ENCODE results near the gene LAMB4. TPM values are rescaled to one million over a fixed set of nuclear protein-coding genes. Genes with fewer than 3 reads are reported as not detected.
A peak's percentile ranks its signal among the peaks of the same experiment; 100 is the strongest.

Gene LAMB4
- total and polyA plus RNA-seq, 12 donors: 0.15 to 0.69 (median 0.25) TPM; not detected in 3

DNA sequence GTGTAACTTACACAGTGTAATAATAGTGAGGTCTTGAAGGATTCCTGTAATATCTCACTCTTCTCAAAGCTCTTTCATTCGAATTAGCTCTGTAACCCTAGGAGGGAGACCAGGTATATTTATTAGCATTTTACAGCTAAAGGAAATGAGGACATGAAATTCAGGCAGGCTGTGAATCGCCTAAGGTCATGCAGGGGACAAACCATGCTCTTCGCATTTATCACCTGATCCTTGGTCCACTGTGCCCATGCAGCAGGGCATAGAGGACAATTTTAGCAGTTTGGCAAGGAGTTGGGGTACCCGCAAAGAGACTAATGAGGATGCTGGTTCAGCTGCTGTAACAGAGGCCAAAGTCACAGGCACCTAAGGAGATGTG lies 112.4 kb downstream of the LAMB4 start:
- Histone ChIP-seq H3K27me3 (no peaks in the 10 kb centered on the region), H3K36me3 (no peaks in the 10 kb centered on the region), H3K9me3 (no peaks in the 10 kb centered on the region), H3K4me3 (no peak overlapping the region), H3K27ac (no peak overlapping the region), H3K4me1 (peaks cover 0 to 14% (median 2%) of the 10 kb centered on the region in 9 donors)
- TF ChIP-seq, protein P1, sequence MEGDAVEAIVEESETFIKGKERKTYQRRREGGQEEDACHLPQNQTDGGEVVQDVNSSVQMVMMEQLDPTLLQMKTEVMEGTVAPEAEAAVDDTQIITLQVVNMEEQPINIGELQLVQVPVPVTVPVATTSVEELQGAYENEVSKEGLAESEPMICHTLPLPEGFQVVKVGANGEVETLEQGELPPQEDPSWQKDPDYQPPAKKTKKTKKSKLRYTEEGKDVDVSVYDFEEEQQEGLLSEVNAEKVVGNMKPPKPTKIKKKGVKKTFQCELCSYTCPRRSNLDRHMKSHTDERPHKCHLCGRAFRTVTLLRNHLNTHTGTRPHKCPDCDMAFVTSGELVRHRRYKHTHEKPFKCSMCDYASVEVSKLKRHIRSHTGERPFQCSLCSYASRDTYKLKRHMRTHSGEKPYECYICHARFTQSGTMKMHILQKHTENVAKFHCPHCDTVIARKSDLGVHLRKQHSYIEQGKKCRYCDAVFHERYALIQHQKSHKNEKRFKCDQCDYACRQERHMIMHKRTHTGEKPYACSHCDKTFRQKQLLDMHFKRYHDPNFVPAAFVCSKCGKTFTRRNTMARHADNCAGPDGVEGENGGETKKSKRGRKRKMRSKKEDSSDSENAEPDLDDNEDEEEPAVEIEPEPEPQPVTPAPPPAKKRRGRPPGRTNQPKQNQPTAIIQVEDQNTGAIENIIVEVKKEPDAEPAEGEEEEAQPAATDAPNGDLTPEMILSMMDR (IDR thresholded peaks at IDR 0.05): no peak
- intact Hi-C loops (cut with DNase I): loop anchor here in 5 of 10 donors (5.0 to 10.0 kb wide), 3 partner anchors 123 to 127 kb away; partner anchors contain the start of gene DLD (in 3 of the 5)
- ATAC-seq (peak in 3 of 8 donors; percentile 15 to 47 (median 18)), DNase-seq (no peak)
- WGBS, 2 donors: 39 to 69% methylated on average over 4 of the region's 4 CpGs

DNA sequence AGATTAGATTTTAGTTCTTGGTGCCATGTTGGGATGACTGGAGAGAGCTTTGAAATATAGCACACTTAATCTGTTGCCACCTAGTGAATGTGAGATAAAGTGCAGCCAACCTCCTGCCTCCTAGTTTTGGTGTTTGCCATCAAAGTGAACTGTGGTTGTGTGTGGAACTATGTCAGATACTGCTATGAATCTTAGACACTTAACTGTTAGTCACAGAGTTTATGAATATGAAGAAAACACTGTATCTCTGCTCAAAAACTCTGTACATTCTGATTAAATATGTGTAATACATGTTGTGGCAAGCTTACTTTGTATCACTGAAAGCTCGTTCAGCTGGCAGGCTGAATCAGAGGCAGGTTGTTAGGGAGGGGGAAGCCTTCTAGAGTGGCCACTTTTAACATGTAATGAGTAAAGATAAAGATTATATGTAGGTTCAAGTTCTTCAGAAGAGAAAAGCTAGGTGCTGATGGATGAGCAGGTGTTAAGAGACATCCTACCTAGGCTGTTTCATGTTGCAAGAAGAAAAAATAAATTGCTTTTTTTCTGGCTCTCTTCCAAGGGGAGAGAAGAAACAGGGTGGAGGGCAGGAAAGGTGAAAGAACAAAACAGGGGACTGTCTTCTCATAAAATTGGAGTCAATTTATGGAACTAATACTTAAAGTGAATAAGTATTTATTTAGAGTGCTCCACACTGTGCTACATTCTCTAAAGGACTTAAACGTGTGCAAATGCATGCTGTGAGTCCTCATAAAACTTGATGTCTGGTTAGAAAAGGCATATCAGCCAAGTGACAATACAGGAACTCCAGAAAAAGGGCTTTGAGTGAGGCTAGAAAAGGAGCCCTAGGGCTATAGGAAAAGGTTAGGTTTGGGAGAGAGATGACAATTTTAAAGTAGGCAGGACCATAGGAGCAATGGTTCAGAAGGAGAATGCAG lies 113.1 kb downstream of the LAMB4 start:
- intact Hi-C loops (cut with DNase I): loop anchor here in 5 of 10 donors (5.0 to 10.0 kb wide), 3 partner anchors 122 to 128 kb away; partner anchors contain the start of gene DLD (in 3 of the 5)
- Histone ChIP-seq H3K9me3 (no peaks in the 10 kb centered on the region), H3K27ac (no peak overlapping the region), H3K4me3 (no peak overlapping the region), H3K4me1 (peaks cover 0 to 19% (median 4%) of the 10 kb centered on the region in 9 donors), H3K36me3 (no peaks in the 10 kb centered on the region), H3K27me3 (no peaks in the 10 kb centered on the region)
- DNase-seq (no peak), ATAC-seq (peak in 6 of 8 donors; percentile 37 to 71 (median 51))
- TF ChIP-seq, protein P1 (IDR thresholded peaks at IDR 0.05): peak in 8 of 9 donors; percentile 23 to 66 (median 54)
- WGBS, 2 donors: 42 to 44% methylated on average over 2 of the region's 2 CpGs

DNA sequence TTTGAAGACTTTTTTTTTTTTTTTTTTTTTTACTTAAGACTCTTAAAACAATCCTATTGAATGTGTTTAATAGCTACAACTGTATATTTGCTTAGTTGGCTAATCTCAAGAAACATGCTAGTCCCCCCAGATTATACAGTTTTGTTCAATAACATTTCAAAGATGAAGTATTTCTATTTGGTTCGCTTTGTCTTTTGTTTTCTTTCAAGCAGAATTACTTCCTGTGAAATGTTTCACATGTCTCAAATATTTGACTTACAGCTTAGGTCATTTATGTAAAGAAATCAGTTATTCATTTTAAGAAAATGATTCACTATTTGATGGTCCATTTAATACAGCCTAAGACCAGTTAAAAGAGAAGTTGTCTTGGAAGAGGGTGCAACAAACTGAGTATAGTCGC lies 114.4 kb downstream of the LAMB4 start:
- Histone ChIP-seq H3K4me3 (no peak overlapping the region), H3K27ac (no peak overlapping the region), H3K9me3 (no peaks in the 10 kb centered on the region), H3K27me3 (no peaks in the 10 kb centered on the region), H3K36me3 (no peaks in the 10 kb centered on the region), H3K4me1 (peaks cover 0 to 28% (median 6%) of the 10 kb centered on the region in 9 donors)
- no peak for ATAC-seq
- 87 to 93% methylated on average over 2 of the region's 2 CpGs for WGBS, 2 donors
- no peak for DNase-seq
- intact Hi-C loops (cut with DNase I): loop anchor here in 5 of 10 donors (5.0 to 10.0 kb wide), 3 partner anchors 121 to 129 kb away; partner anchors contain the start of gene DLD (in 3 of the 5)
- TF ChIP-seq, protein P1 (IDR thresholded peaks at IDR 0.05): no peak
